GM18873 (cell line): ENCODE data around the gene ACSL4.
"Not testable (repeated sequence)": the region's sequence is repeated elsewhere in the genome, so short reads cannot be mapped to it uniquely, and the experiment has no call there.

Experiments
- ATAC-seq: cut with Tn5 transposase; IDR thresholded peaks from one replicate; pipeline ENCODE4 v1.9.1; 2021; ENCODE audit warnings: mild to moderate bottlenecking, moderate library complexity, moderate number of reproducible peaks; ENCODE audit not compliant: unreplicated experiment, low FRiP score

ACSL4 gene

GRCh38 chrX:109732807-109733612 lies at the start of gene ACSL4:
ACSL4 (minus strand) TSS chrX:109733257; CDS start chrX:109683363, 49,894 bp downstream.
- ATAC-seq, result peak; percentile 50

GRCh38 chrX:109777749-109778148 lies 44.7 kb upstream of the ACSL4 start:
- ATAC-seq, result no peak

- ATAC-seq, result no peak
These were observed 43.9 kb upstream of the ACSL4 start for GRCh38 chrX:109776986-109777385.

- no peak for ATAC-seq
These were observed 43.4 kb upstream of the ACSL4 start for GRCh38 chrX:109776432-109776831.

GRCh38 chrX:109775386-109775785 lies 42.3 kb upstream of the ACSL4 start:
- no peak for ATAC-seq

GRCh38 chrX:109774706-109775105 lies 41.6 kb upstream of the ACSL4 start:
- ATAC-seq, result peak; percentile 98

GRCh38 chrX:109774136-109774535 lies 41.1 kb upstream of the ACSL4 start:
- no peak for ATAC-seq

- no peak for ATAC-seq
These were observed 40.3 kb upstream of the ACSL4 start for GRCh38 chrX:109773374-109773773.

GRCh38 chrX:109770780-109771179 lies 37.7 kb upstream of the ACSL4 start:
- no peak for ATAC-seq

- ATAC-seq, result no peak
These were observed 27.8 kb upstream of the ACSL4 start for GRCh38 chrX:109760922-109761250.

GRCh38 chrX:109760209-109760921 lies 27.3 kb upstream of the ACSL4 start:
- ATAC-seq, result no peak

GRCh38 chrX:109753256-109753655 lies 20.2 kb upstream of the ACSL4 start:
- ATAC-seq, result no peak

GRCh38 chrX:109751698-109752097 lies 18.6 kb upstream of the ACSL4 start:
- no peak for ATAC-seq

- no peak for ATAC-seq
These were observed 16.1 kb upstream of the ACSL4 start for GRCh38 chrX:109749207-109749606.

GRCh38 chrX:109747681-109748080 lies 14.6 kb upstream of the ACSL4 start:
- no peak for ATAC-seq

GRCh38 chrX:109742722-109743121 lies 9.7 kb upstream of the ACSL4 start:
- ATAC-seq, result no peak

GRCh38 chrX:109740896-109741295 lies 7.8 kb upstream of the ACSL4 start:
- ATAC-seq, result not testable (repeated sequence)

- no peak for ATAC-seq
These were observed 7.4 kb upstream of the ACSL4 start for GRCh38 chrX:109740433-109740809.

GRCh38 chrX:109739625-109740432 lies 6.8 kb upstream of the ACSL4 start:
- no peak for ATAC-seq

- no peak for ATAC-seq
These were observed 2.2 kb upstream of the ACSL4 start for GRCh38 chrX:109735202-109735744.

GRCh38 chrX:109733613-109734083 lies 591 bp upstream of the ACSL4 start:
- no peak for ATAC-seq
